LNCaP clone FGC (cell line): ENCODE results near the gene PGPEP1.

ENCODE experiments used
- DNase-seq: peaks from one replicate; pipeline ENCODE4 v3.0.0-alpha.2; 2011; ENCODE audit warnings: low read depth
- H3K4me3 ChIP-seq: 2 replicates; pipeline ENCODE4 v1.5.1; 2011; ENCODE audit warnings: mild to moderate bottlenecking, low read depth, low read length, control low read depth
- CTCF ChIP-seq: IDR thresholded peaks from 2 replicates; pipeline ENCODE4 v1.5.1; 2012; ENCODE audit warnings: mild to moderate bottlenecking; ENCODE audit not compliant: control insufficient read depth, insufficient read depth; ENCODE audit errors: extremely low read depth

PGPEP1 gene

GRCh38 chr19:18311502-18312091, 28.8 kb upstream of the PGPEP1 start:
- H3K4me3 ChIP-seq: no peak overlapping the region
- no peak for DNase-seq
- TF ChIP-seq CTCF: no peak

GRCh38 chr19:18312092-18312534, 28.3 kb upstream of the PGPEP1 start:
- DNase-seq: no peak
- TF ChIP-seq CTCF: no peak
- H3K4me3 ChIP-seq: no peak overlapping the region

- no peak for TF ChIP-seq CTCF
- DNase-seq: no peak
- no peak overlapping the region for H3K4me3 ChIP-seq
Measured at GRCh38 chr19:18313398-18313797, 27.0 kb upstream of the PGPEP1 start.

GRCh38 chr19:18317961-18318800, 22.2 kb upstream of the PGPEP1 start:
- no peak for DNase-seq
- no peak overlapping the region for H3K4me3 ChIP-seq
- TF ChIP-seq CTCF: no peak

- no peak for DNase-seq
- TF ChIP-seq CTCF: no peak
- H3K4me3 ChIP-seq: no peak overlapping the region
Measured at GRCh38 chr19:18319591-18320135, 20.7 kb upstream of the PGPEP1 start.

- H3K4me3 ChIP-seq: peak overlapping the region; percentile 92
- TF ChIP-seq CTCF: no peak
- no peak for DNase-seq
Measured at GRCh38 chr19:18320865-18321733, 19.3 kb upstream of the PGPEP1 start.
